Measurements from ENCODE around the gene BAK1. TPM values are rescaled to one million over a fixed set of nuclear protein-coding genes. Genes with fewer than 3 reads are reported as not detected.

BAK1 gene
- total and polyA plus RNA-seq, 2 of the 4 experiments (the other 2 are of a cell fraction), result 12.0 to 19.0 TPM

GRCh38 chr6:33557376-33557775 is 22.7 kb downstream of the BAK1 start:
- Histone ChIP-seq H3K9me3 (ENCODE audit: control insufficient read depth, insufficient read depth, low read length) (no peaks in the 10 kb centered on the region), H3K4me3 (ENCODE audit: insufficient read depth, low read depth, low read length) (no peak overlapping the region), H3K27me3 (ENCODE audit: control insufficient read depth, insufficient read depth, low read length) (no peaks in the 10 kb centered on the region), H3K27ac (ENCODE audit: insufficient read depth, low read length) (no peak overlapping the region), H3K4me1 (ENCODE audit: control insufficient read depth, insufficient read depth, low read length) (no peaks in the 10 kb centered on the region), H3K36me3 (ENCODE audit: control insufficient read depth, insufficient read depth, low read length) (no peaks in the 10 kb centered on the region), H3K23ac (ENCODE audit: low read depth, low read length) (no peak overlapping the region), H2AK9ac (replicated peaks; ENCODE audit: low read depth, low read length, poor library complexity) (no peak overlapping the region), H3K4ac (ENCODE audit: low read depth, low read length) (no peak overlapping the region), H3K4me2 (ENCODE audit: low read depth, low read length) (no peak overlapping the region), H3K56ac (ENCODE audit: extremely low read depth, insufficient read depth, low read length) (no peak overlapping the region), H4K20me1 (ENCODE audit: insufficient read depth, low read length) (no peaks in the 10 kb centered on the region), H2AFZ (replicated peaks; ENCODE audit: low read length, poor library complexity) (no peak overlapping the region), H4K5ac (ENCODE audit: low read depth, low read length) (no peak overlapping the region), H2BK120ac (ENCODE audit: low read depth, low read length) (no peak overlapping the region), H3K14ac (replicated peaks; ENCODE audit: low read depth, low read length) (no peak overlapping the region), H2BK5ac (ENCODE audit: low read depth, low read length, poor library complexity, severe bottlenecking) (no peak overlapping the region), H2AK5ac (ENCODE audit: low read depth, low read length) (no peak overlapping the region), H3K79me1 (ENCODE audit: low read depth in 1 of 2, low read length in 2 of 2) (no peaks in the 10 kb centered on the region), H2BK20ac (ENCODE audit: low read depth, low read length) (no peak overlapping the region), H4K91ac (ENCODE audit: insufficient read depth, low read depth, low read length) (no peak overlapping the region), H2BK15ac (ENCODE audit: low read depth, low read length) (no peak overlapping the region), H4K8ac (ENCODE audit: low read depth in 2 of 2, low read length in 2 of 2) (no peak overlapping the region), H3K9me1 (ENCODE audit: insufficient read depth, low read length) (no peaks in the 10 kb centered on the region), H3K9ac (ENCODE audit: low read depth, low read length) (no peak overlapping the region), H3K18ac (ENCODE audit: low read depth, low read length) (no peak overlapping the region)
- DNase-seq (no peak), ATAC-seq (ENCODE audit: low read depth) (no peak)
- in situ Hi-C loops (cut with MboI; ENCODE audit: low sequenced_read_pairs), result no loop called here
- WGBS, 2 experiments (ENCODE audit: extremely low coverage in 2 of 2, insufficient read length in 1 of 2), result no CpG with 5 or more reads among the region's 4 CpGs
- CTCF ChIA-PET, result no interaction called here
- dilution Hi-C loops (cut with HindIII; ENCODE audit: low sequenced_read_pairs, unreplicated experiment), result no loop called here
- POLR2A ChIA-PET (ENCODE audit: unreplicated experiment), result no interaction called here
- intact Hi-C loops (cut with micrococcal nuclease), result no loop called here
- TF ChIP-seq ELK1 (IDR thresholded peaks at IDR 0.05; ENCODE audit: borderline replicate concordance, low read depth, low read length) (no peak), NFE2L2 (IDR thresholded peaks at IDR 0.05; ENCODE audit: low read depth, low read length) (no peak), MXI1 (IDR thresholded peaks at IDR 0.05; ENCODE audit: borderline replicate concordance, low read depth, low read length) (no peak), CEBPB (IDR thresholded peaks at IDR 0.05; ENCODE audit: low read depth, low read length) (no peak), POLR2A (IDR thresholded peaks at IDR 0.05; ENCODE audit: low read depth, low read length) (no peak), RFX5 (IDR thresholded peaks at IDR 0.05; ENCODE audit: low read depth, low read length) (no peak), RAD21 (IDR thresholded peaks at IDR 0.05; ENCODE audit: low read length) (no peak), RCOR1 (IDR thresholded peaks at IDR 0.05; ENCODE audit: insufficient replicate concordance, low read length) (no peak), SMC3 (IDR thresholded peaks at IDR 0.05; ENCODE audit: low read depth, low read length) (no peak), FOS (IDR thresholded peaks at IDR 0.05; ENCODE audit: low read depth, low read length) (no peak), MAZ (IDR thresholded peaks at IDR 0.05; ENCODE audit: borderline replicate concordance, low read depth, low read length) (no peak)
- BruUV-seq (replicated peaks), result no TSS peak
